ENCODE results near the gene MUC4.

DNA sequence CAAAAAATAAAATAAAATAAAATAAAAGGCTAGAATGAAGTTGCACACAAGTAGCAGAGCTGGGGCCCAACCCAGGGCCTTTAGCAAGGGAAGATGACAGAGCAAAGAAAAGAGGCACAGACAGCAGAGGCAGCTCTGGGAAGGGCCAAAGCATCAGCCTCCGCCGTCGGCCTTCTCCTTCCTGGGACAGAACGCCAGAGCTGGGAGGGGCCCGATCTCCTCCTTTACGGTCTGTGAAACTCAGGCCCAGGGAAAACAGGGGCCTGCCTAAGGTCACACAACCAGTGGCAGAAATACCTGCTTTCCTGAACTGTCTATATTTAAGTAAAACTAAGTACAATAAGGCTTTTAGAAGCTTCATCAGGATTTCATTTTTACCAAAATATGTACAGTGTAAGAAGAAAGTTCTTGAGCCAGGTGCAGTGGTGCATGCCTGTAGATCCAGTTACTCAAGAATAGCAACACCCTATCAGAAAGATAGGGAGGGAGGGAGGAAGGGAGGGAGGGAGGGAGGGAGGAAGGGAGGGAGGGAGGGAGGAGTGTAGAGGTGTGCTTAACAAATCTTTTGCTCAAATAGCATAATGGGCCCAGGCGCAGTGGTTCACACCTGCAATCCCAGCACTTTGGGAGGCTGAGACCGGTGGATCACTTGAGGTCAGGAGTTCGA is 43.0 kb upstream of the MUC4 start:
- TF ChIP-seq, protein P1, sequence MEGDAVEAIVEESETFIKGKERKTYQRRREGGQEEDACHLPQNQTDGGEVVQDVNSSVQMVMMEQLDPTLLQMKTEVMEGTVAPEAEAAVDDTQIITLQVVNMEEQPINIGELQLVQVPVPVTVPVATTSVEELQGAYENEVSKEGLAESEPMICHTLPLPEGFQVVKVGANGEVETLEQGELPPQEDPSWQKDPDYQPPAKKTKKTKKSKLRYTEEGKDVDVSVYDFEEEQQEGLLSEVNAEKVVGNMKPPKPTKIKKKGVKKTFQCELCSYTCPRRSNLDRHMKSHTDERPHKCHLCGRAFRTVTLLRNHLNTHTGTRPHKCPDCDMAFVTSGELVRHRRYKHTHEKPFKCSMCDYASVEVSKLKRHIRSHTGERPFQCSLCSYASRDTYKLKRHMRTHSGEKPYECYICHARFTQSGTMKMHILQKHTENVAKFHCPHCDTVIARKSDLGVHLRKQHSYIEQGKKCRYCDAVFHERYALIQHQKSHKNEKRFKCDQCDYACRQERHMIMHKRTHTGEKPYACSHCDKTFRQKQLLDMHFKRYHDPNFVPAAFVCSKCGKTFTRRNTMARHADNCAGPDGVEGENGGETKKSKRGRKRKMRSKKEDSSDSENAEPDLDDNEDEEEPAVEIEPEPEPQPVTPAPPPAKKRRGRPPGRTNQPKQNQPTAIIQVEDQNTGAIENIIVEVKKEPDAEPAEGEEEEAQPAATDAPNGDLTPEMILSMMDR (conservative IDR thresholded peaks at IDR 0.05), result no peak
- TF ChIP-seq ZFX (IDR thresholded peaks at IDR 0.05), result no peak
